H9 (cell line): ENCODE results near the gene DNAI1. TPM values are rescaled to one million over a fixed set of nuclear protein-coding genes. Genes with fewer than 3 reads are reported as not detected.
A peak's percentile ranks its signal among the peaks of the same experiment; 100 is the strongest.

Source experiments
- DNase-seq: peaks from one replicate; pipeline ENCODE4 v3.0.0-alpha.2; 2017
- H2AFZ ChIP-seq: one replicate; pipeline ENCODE4 v1.6.1; 2013; ENCODE audit warnings: mild to moderate bottlenecking, low read length, control low read depth, moderate library complexity
- H2AK5ac ChIP-seq: 2 replicates; pipeline ENCODE4 v1.6.1; 2013; ENCODE audit warnings: low read length, control low read depth, mixed read lengths; ENCODE audit not compliant: insufficient read length
- H2BK120ac ChIP-seq: one replicate; pipeline ENCODE4 v1.6.1; 2013; ENCODE audit warnings: low read depth, mild to moderate bottlenecking, low read length, control low read depth, inconsistent platforms; ENCODE audit not compliant: poor library complexity, severe bottlenecking
- H2BK12ac ChIP-seq: 2 replicates; pipeline ENCODE4 v1.6.1; 2013; ENCODE audit warnings: low read length, control low read depth, mixed read lengths, low read depth; ENCODE audit not compliant: insufficient read length
- H2BK15ac ChIP-seq: 2 replicates; pipeline ENCODE4 v1.6.1; 2013; ENCODE audit warnings: low read depth, low read length, control low read depth
- H2BK20ac ChIP-seq: one replicate; pipeline ENCODE4 v1.6.1; 2013; ENCODE audit warnings: low read depth, mild to moderate bottlenecking, low read length, control low read depth, inconsistent platforms; ENCODE audit not compliant: poor library complexity, severe bottlenecking
- H2BK5ac ChIP-seq: 2 replicates; pipeline ENCODE4 v1.6.1; 2013; ENCODE audit warnings: low read length, control low read depth, mixed read lengths; ENCODE audit not compliant: insufficient read length
- H3K14ac ChIP-seq: 2 replicates; pipeline ENCODE4 v1.6.1; 2013; ENCODE audit warnings: low read length, control low read depth; ENCODE audit not compliant: insufficient read depth
- H3K18ac ChIP-seq: 2 replicates; pipeline ENCODE4 v1.6.1; 2013; ENCODE audit warnings: low read depth, mild to moderate bottlenecking, mixed read lengths, low read length, control low read depth; ENCODE audit not compliant: insufficient read length
- H3K23ac ChIP-seq: 2 replicates; pipeline ENCODE4 v1.6.1; 2013; ENCODE audit warnings: low read length, control low read depth, mixed read lengths, low read depth; ENCODE audit not compliant: insufficient read length
- H3K23me2 ChIP-seq: 2 replicates; pipeline ENCODE4 v1.6.1; 2013; ENCODE audit warnings: low read depth, mild to moderate bottlenecking, mixed read lengths, low read length, control low read depth; ENCODE audit not compliant: insufficient read length, poor library complexity, severe bottlenecking
- H3K27ac ChIP-seq: 2 replicates; pipeline ENCODE4 v1.5.1; 2013; ENCODE audit warnings: low read length, control low read depth, mixed read lengths, low read depth; ENCODE audit not compliant: insufficient read length
- H3K27me3 ChIP-seq: 2 replicates; pipeline ENCODE4 v1.6.1; 2013; ENCODE audit warnings: low read length, control low read depth, inconsistent platforms; ENCODE audit not compliant: insufficient read depth
- H3K4ac ChIP-seq: 2 replicates; pipeline ENCODE4 v1.6.1; 2013; ENCODE audit warnings: low read depth, mild to moderate bottlenecking, control low read depth, inconsistent platforms, low read length, moderate library complexity
- H3K4me1 ChIP-seq: 2 replicates; pipeline ENCODE4 v1.6.1; 2013; ENCODE audit warnings: low read length, control low read depth, inconsistent platforms; ENCODE audit not compliant: insufficient read depth
- H3K4me2 ChIP-seq: 2 replicates; pipeline ENCODE4 v1.6.1; 2013; ENCODE audit warnings: low read length, control low read depth, mixed read lengths; ENCODE audit not compliant: insufficient read length, insufficient read depth
- H3K56ac ChIP-seq: 2 replicates; pipeline ENCODE4 v1.6.1; 2013; ENCODE audit warnings: low read depth, mild to moderate bottlenecking, mixed read lengths, low read length, control low read depth; ENCODE audit not compliant: insufficient read length
- H3K79me1 ChIP-seq: 2 replicates; pipeline ENCODE4 v1.6.1; 2013; ENCODE audit warnings: low read depth, mild to moderate bottlenecking, moderate library complexity, low read length, control low read depth, inconsistent platforms; ENCODE audit not compliant: insufficient read depth, poor library complexity, severe bottlenecking
- H3K79me2 ChIP-seq: 2 replicates; pipeline ENCODE4 v1.6.1; 2013; ENCODE audit warnings: low read length, control low read depth, inconsistent platforms; ENCODE audit not compliant: insufficient read depth
- H3K9ac ChIP-seq: 2 replicates; pipeline ENCODE4 v1.6.1; 2013; ENCODE audit warnings: low read length, control low read depth, mixed read lengths; ENCODE audit not compliant: insufficient read length; ENCODE audit errors: extremely low read depth
- H3K9me3 ChIP-seq: one replicate; pipeline ENCODE4 v1.6.1; 2013; ENCODE audit warnings: low read depth, low read length, inconsistent platforms; ENCODE audit not compliant: control insufficient read depth
- H3T11ph ChIP-seq: one replicate; pipeline ENCODE4 v1.6.1; 2013; ENCODE audit warnings: mild to moderate bottlenecking, low read length, control low read depth, inconsistent platforms
- H4K20me1 ChIP-seq: one replicate; pipeline ENCODE4 v1.6.1; 2013; ENCODE audit not compliant: control insufficient read depth, insufficient read length, insufficient read depth
- H4K5ac ChIP-seq: 2 replicates; pipeline ENCODE4 v1.6.1; 2013; ENCODE audit warnings: low read depth, mild to moderate bottlenecking, mixed read lengths, low read length, control low read depth; ENCODE audit not compliant: insufficient read length
- H4K8ac ChIP-seq: replicated peaks from 2 replicates; pipeline ENCODE4 v1.6.1; 2013; ENCODE audit warnings: low read length, control low read depth, mixed read lengths, low read depth; ENCODE audit not compliant: insufficient read length
- H4K91ac ChIP-seq: 2 replicates; pipeline ENCODE4 v1.6.1; 2013; ENCODE audit warnings: low read depth, mild to moderate bottlenecking, moderate library complexity, mixed read lengths, low read length, control low read depth; ENCODE audit not compliant: insufficient read length
- H3K27ac Mint-ChIP-seq, 3 experiments: 2 replicates in 2 of 3; 3 replicates in 1 of 3; pipeline ENCODE4 v1.8.0; 2020 to 2021; ENCODE audit warnings: mixed read lengths in 3 of 3, mild to moderate bottlenecking in 1 of 3, moderate library complexity in 1 of 3
- H3K27me3 Mint-ChIP-seq: 2 replicates; pipeline ENCODE4 v1.8.0; 2021; ENCODE audit warnings: low read depth, mild to moderate bottlenecking, moderate library complexity, mixed read lengths
- H3K36me3 Mint-ChIP-seq, 3 experiments: 2 replicates in 2 of 3; 3 replicates in 1 of 3; pipeline ENCODE4 v1.8.0; 2020 to 2021; ENCODE audit warnings: low read depth in 3 of 3, mixed read lengths in 3 of 3; ENCODE audit not compliant: insufficient read depth in 1 of 3
- H3K4me1 Mint-ChIP-seq, 2 experiments: 2 replicates each; pipeline ENCODE4 v1.8.0; 2020; ENCODE audit warnings: mixed read lengths in 2 of 2
- H3K4me3 Mint-ChIP-seq, 2 experiments: 2 replicates in 1 of 2; 3 replicates in 1 of 2; pipeline ENCODE4 v1.8.0; 2020 to 2021; ENCODE audit warnings: mild to moderate bottlenecking in 2 of 2, mixed read lengths in 2 of 2, moderate library complexity in 1 of 2
- H3K9me3 Mint-ChIP-seq, 2 experiments: 2 replicates in 1 of 2; 3 replicates in 1 of 2; pipeline ENCODE4 v1.8.0; 2020; ENCODE audit warnings: mild to moderate bottlenecking in 2 of 2, mixed read lengths in 2 of 2, moderate library complexity in 1 of 2
- WGBS: extraction: QIAGEN DNeasy Blood & Tissue Kit; methylation state at CpG from one replicate; pipeline ENCODE4 v1.1.7; 2013; ENCODE audit warnings: missing lambda C conversion rate, low lambda C conversion rate, mixed read lengths; ENCODE audit not compliant: insufficient read length; ENCODE audit errors: extremely low coverage; 5-methylcytosine and 5-hydroxymethylcytosine counted together
- total RNA-seq: library from RNA; stranded (reverse); gene quantifications from 2 replicates; pipeline ENCODE4 v1.2.1, GENCODE V29; 2021
- TF ChIP-seq, protein P1 (sequence below): fragments of 200-600 bp; sonication (generic); conservative IDR thresholded peaks from 3 replicates; pipeline ENCODE4 v1.8.0; 2021; ENCODE audit warnings: antibody characterized with exemption, mild to moderate bottlenecking

The DNAI1 gene
- total RNA-seq, 1 experiment from 2014 or later: 0.22 TPM

DNA sequence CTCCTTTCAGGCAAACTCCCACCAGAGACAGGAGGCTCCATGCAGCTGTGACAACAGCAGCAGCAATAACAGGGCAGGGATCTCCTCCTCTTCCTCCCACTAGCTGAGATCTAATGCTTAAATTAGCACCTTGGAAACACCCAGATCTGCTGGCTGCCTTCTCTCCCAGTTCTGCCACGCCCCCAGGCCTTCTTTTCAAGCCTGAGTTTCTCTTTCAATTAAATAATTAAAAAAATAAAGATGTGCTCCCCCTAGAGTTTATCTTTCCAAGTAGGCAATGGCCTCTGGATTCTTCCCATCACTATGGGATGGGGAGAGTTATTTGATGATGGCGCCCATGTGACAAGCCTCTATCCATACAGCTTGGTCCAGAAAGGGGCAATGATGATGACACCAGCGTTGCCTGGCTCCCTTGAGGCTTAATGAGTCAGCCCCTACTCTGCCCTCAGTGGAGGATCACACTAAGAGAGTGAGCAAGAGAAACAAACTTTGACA, 4.0 kb upstream of the DNAI1 start:
- no peak overlapping the region for H3K4me2 ChIP-seq

More for the DNA sequence above, 4.0 kb upstream of the DNAI1 start:
- no peaks in the 10 kb centered on the region; the same call in 1 of the 2 replicates for H3K79me2 ChIP-seq
- H2BK5ac ChIP-seq: no peak overlapping the region
- no peak overlapping the region for H3K18ac ChIP-seq
- no peak overlapping the region for H3K23ac ChIP-seq
- peaks cover 7% of the 10 kb centered on the region for H3K4me1 ChIP-seq
- no peak overlapping the region for H4K91ac ChIP-seq
- no CpG with 5 or more reads among the region's 3 CpGs for WGBS
- H2AK5ac ChIP-seq: no peak overlapping the region
- H3K9ac ChIP-seq: no peak overlapping the region
- peaks cover 12% of the 10 kb centered on the region for H3K23me2 ChIP-seq
- Mint-ChIP-seq H3K27ac (no peak overlapping the region), H3K27me3 (peaks cover 19% of the 10 kb centered on the region), H3K4me3 (no peak overlapping the region), H3K9me3 (no peaks in the 10 kb centered on the region), H3K4me1 (peaks cover 34 to 37% of the 10 kb centered on the region in 2 experiments), H3K36me3 (no peaks in the 10 kb centered on the region)
- H2BK20ac ChIP-seq: no peak overlapping the region
- TF ChIP-seq, protein P1, sequence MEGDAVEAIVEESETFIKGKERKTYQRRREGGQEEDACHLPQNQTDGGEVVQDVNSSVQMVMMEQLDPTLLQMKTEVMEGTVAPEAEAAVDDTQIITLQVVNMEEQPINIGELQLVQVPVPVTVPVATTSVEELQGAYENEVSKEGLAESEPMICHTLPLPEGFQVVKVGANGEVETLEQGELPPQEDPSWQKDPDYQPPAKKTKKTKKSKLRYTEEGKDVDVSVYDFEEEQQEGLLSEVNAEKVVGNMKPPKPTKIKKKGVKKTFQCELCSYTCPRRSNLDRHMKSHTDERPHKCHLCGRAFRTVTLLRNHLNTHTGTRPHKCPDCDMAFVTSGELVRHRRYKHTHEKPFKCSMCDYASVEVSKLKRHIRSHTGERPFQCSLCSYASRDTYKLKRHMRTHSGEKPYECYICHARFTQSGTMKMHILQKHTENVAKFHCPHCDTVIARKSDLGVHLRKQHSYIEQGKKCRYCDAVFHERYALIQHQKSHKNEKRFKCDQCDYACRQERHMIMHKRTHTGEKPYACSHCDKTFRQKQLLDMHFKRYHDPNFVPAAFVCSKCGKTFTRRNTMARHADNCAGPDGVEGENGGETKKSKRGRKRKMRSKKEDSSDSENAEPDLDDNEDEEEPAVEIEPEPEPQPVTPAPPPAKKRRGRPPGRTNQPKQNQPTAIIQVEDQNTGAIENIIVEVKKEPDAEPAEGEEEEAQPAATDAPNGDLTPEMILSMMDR: peak; percentile 25; the same call in 2 of the 3 replicates
- no peak overlapping the region for H4K8ac ChIP-seq
- no peak overlapping the region for H3T11ph ChIP-seq
- no peaks in the 10 kb centered on the region for H3K79me1 ChIP-seq
- H3K27me3 ChIP-seq: no peaks in the 10 kb centered on the region
- no peak overlapping the region for H3K56ac ChIP-seq
- no peak overlapping the region for H3K27ac ChIP-seq
- no peak overlapping the region for H2BK15ac ChIP-seq
- H3K9me3 ChIP-seq: no peaks in the 10 kb centered on the region
- H2BK12ac ChIP-seq: no peak overlapping the region
- no peak overlapping the region for H2BK120ac ChIP-seq
- no peaks in the 10 kb centered on the region for H4K20me1 ChIP-seq
- H3K4ac ChIP-seq: no peak overlapping the region
- no peak overlapping the region for H4K5ac ChIP-seq
- DNase-seq: no peak
- H2AFZ ChIP-seq: no peak overlapping the region
- H3K14ac ChIP-seq: no peak overlapping the region
